Stimulated activated naive CD4-positive, alpha-beta T cell (primary cell): ENCODE data around the gene COL5A1.

ENCODE experiments used
- DNase-seq, 6 experiments: peaks; one replicate each; lab custom pipeline; 2025; lab: John Stamatoyannopoulos, UW

Gene COL5A1

GRCh38 chr9:134770972-134771971 is 129.7 kb downstream of the COL5A1 start:
- DNase-seq: no peak

GRCh38 chr9:134772331-134772730 is 130.7 kb downstream of the COL5A1 start:
- no peak for DNase-seq

GRCh38 chr9:134773842-134774241 is 132.2 kb downstream of the COL5A1 start:
- no peak for DNase-seq

GRCh38 chr9:134774410-134774809 is 132.8 kb downstream of the COL5A1 start:
- DNase-seq: no peak

GRCh38 chr9:134775081-134775951 is 133.7 kb downstream of the COL5A1 start:
- no peak for DNase-seq

- DNase-seq: no peak
Measured at GRCh38 chr9:134776080-134776796, 134.6 kb downstream of the COL5A1 start.

GRCh38 chr9:134777153-134777552 is 135.6 kb downstream of the COL5A1 start:
- no peak for DNase-seq

GRCh38 chr9:134778156-134778555 is 136.6 kb downstream of the COL5A1 start:
- DNase-seq: no peak

- no peak for DNase-seq
Measured at GRCh38 chr9:134778841-134779411, 137.3 kb downstream of the COL5A1 start.

GRCh38 chr9:134779640-134780039 is 138.0 kb downstream of the COL5A1 start:
- DNase-seq: no peak

GRCh38 chr9:134781591-134782302 is 140.1 kb downstream of the COL5A1 start:
- DNase-seq: no peak

- DNase-seq: no peak
Measured at GRCh38 chr9:134782921-134783698, 141.5 kb downstream of the COL5A1 start.

- DNase-seq: no peak
Measured at GRCh38 chr9:134783699-134784039, 142.1 kb downstream of the COL5A1 start.

GRCh38 chr9:134784577-134785305 is 143.1 kb downstream of the COL5A1 start:
- no peak for DNase-seq

GRCh38 chr9:134785325-134786108 is 143.9 kb downstream of the COL5A1 start:
- no peak for DNase-seq

- DNase-seq: no peak
Measured at GRCh38 chr9:134787601-134788531, 146.3 kb downstream of the COL5A1 start.

GRCh38 chr9:134789168-134789567 is 147.6 kb downstream of the COL5A1 start:
- no peak for DNase-seq

GRCh38 chr9:134791009-134791408 is 149.4 kb downstream of the COL5A1 start:
- DNase-seq: no peak
